Fibroblast of lung (primary cell): ENCODE measurements around the gene HDAC6. TPM values are rescaled to one million over a fixed set of nuclear protein-coding genes. Genes with fewer than 3 reads are reported as not detected.

Source experiments
- DNase-seq, 2 donors: peaks; one replicate each; pipeline versions ENCODE4 v3.0.0 to v3.0.0-alpha.2; 2010; ENCODE audit warnings: low read depth in 2 of 2
- H2AFZ ChIP-seq: 2 replicates; pipeline ENCODE4 v1.5.1; 2012; ENCODE audit warnings: low read length, control low read depth, inconsistent platforms
- H3K27ac ChIP-seq: 2 replicates; pipeline ENCODE4 v1.5.1; 2011; ENCODE audit warnings: low read length, control low read depth; ENCODE audit not compliant: insufficient read depth
- H3K27me3 ChIP-seq: 2 replicates; pipeline ENCODE4 v1.5.1; 2011; ENCODE audit warnings: mild to moderate bottlenecking, low read length; ENCODE audit not compliant: control insufficient read depth, insufficient read depth
- H3K36me3 ChIP-seq: 2 replicates; pipeline ENCODE4 v1.5.1; 2011; ENCODE audit warnings: low read length; ENCODE audit not compliant: control insufficient read depth, insufficient read depth
- H3K4me1 ChIP-seq: 2 replicates; pipeline ENCODE4 v1.5.1; 2011; ENCODE audit warnings: low read length; ENCODE audit not compliant: control insufficient read depth, insufficient read depth; ENCODE audit errors: extremely low read depth
- H3K4me2 ChIP-seq: 2 replicates; pipeline ENCODE4 v1.5.1; 2011; ENCODE audit warnings: low read length, control low read depth; ENCODE audit not compliant: insufficient read depth; ENCODE audit errors: extremely low read depth
- H3K4me3 ChIP-seq, 4 experiments: fragments of 200-600 bp in 1 of 4; sonication (generic) in 1 of 4; replicated peaks in 1 of 4; 2 replicates each; pipeline ENCODE4 v1.5.1; 2011 to 2016; ENCODE audit warnings: low read length in 4 of 4, low read depth in 3 of 4, mild to moderate bottlenecking in 3 of 4, control low read depth in 2 of 4, inconsistent platforms in 1 of 4, mixed read lengths in 1 of 4; ENCODE audit not compliant: insufficient read depth in 1 of 4; ENCODE audit errors: control extremely low read depth in 1 of 4
- H3K79me2 ChIP-seq: 2 replicates; pipeline ENCODE4 v1.5.1; 2012; ENCODE audit warnings: mild to moderate bottlenecking, low read length, inconsistent platforms; ENCODE audit not compliant: control insufficient read depth, insufficient read depth
- H3K9ac ChIP-seq: 2 replicates; pipeline ENCODE4 v1.5.1; 2011; ENCODE audit warnings: mild to moderate bottlenecking, low read length, control low read depth; ENCODE audit not compliant: insufficient read depth
- H3K9me3 ChIP-seq: 2 replicates; pipeline ENCODE4 v1.5.1; 2012; ENCODE audit warnings: low read depth, low read length; ENCODE audit not compliant: control insufficient read depth, insufficient read depth
- H4K20me1 ChIP-seq: 2 replicates; pipeline ENCODE4 v1.5.1; 2011; ENCODE audit warnings: low read length; ENCODE audit not compliant: control insufficient read depth, insufficient read depth; ENCODE audit errors: extremely low read depth
- CTCF ChIP-seq, 2 donors: IDR thresholded peaks in 1 of 2; conservative IDR thresholded peaks in 1 of 2; 1 replicate in 1 of 2; 2 replicates in 1 of 2; pipeline ENCODE4 v1.5.1; 2011 to 2012; ENCODE audit warnings: low read length in 2 of 2, control low read depth in 1 of 2, inconsistent platforms in 1 of 2, low read depth in 1 of 2, mild to moderate bottlenecking in 1 of 2
- EZH2 ChIP-seq: IDR thresholded peaks from 2 replicates; pipeline ENCODE4 v1.5.1; 2012; ENCODE audit warnings: low read length, control low read depth, mild to moderate bottlenecking; ENCODE audit errors: missing control alignments
- polyA minus RNA-seq: library from RNA; depleted of rRNA, polyadenylated mRNA; stranded (reverse); fragments of >200 nt; gene quantifications from 2 replicates; pipeline ENCODE4 v1.2.3, GENCODE V29; 2011; ENCODE audit warnings: low replicate concordance
- polyA plus RNA-seq, 2 donors: library from polyadenylated mRNA; depleted of rRNA in 1 of 2; stranded (reverse) in 1 of 2; unstranded in 1 of 2; fragments of >200 nt; gene quantifications; 2 replicates each; pipeline ENCODE4 v1.2.1, GENCODE V29; 2011 to 2012; ENCODE audit warnings: missing spikeins in 1 of 2
- total RNA-seq: library from RNA; depleted of rRNA; stranded (reverse); fragments of >200 nt; gene quantifications from 2 replicates; pipeline ENCODE4 v1.2.1, GENCODE V29; 2014

Gene HDAC6
- total RNA-seq (31.3 and 32.5 TPM in 2 replicates), polyA plus RNA-seq (18.0 and 20.0 TPM in 2 replicates), polyA minus RNA-seq (50.6 and 115 TPM in 2 replicates)
- polyA plus RNA-seq (2012) = 18.3 and 18.7 TPM in 2 replicates

GRCh38 chrX:48801280-48802088 is at the start of gene HDAC6:
Gene HDAC6 (plus strand): TSS chrX:48802067. CDS start chrX:48802693, 626 bp downstream.
- H3K9me3 ChIP-seq = no peaks in the 10 kb centered on the region
- no peaks in the 10 kb centered on the region for H4K20me1 ChIP-seq
- peak within 1 kb of the TSS; percentile 95 for H3K27ac ChIP-seq
- peak; percentile 98 for DNase-seq
- peak within 1 kb of the TSS; percentile 83 for H2AFZ ChIP-seq
- H3K4me2 ChIP-seq = peak within 1 kb of the TSS; percentile 98
- no peaks in the 10 kb centered on the region for H3K36me3 ChIP-seq
- no peaks in the 10 kb centered on the region for H3K79me2 ChIP-seq
- TF ChIP-seq EZH2 (no peak), CTCF (conservative IDR thresholded peaks at IDR 0.05 in 1 of 2, IDR thresholded peaks at IDR 0.05 in 1 of 2; ENCODE audit: low read depth in 1 of 2, low read length in 2 of 2) (no peak)
- peak within 1 kb of the TSS; percentile 60 to 89 (median 72) for H3K4me3 ChIP-seq
- no peaks in the 10 kb centered on the region for H3K4me1 ChIP-seq
- peak within 1 kb of the TSS; percentile 79 for H3K9ac ChIP-seq
- no peaks in the 10 kb centered on the region for H3K27me3 ChIP-seq

- Histone ChIP-seq H4K20me1 (no peaks in the 10 kb centered on the region), H3K36me3 (no peaks in the 10 kb centered on the region), H3K27ac (no peak overlapping the region), H3K9ac (no peak overlapping the region), H2AFZ (no peak overlapping the region), H3K4me3 (no peak overlapping the region), H3K4me2 (no peak overlapping the region), H3K27me3 (no peaks in the 10 kb centered on the region), H3K79me2 (no peaks in the 10 kb centered on the region), H3K9me3 (no peaks in the 10 kb centered on the region), H3K4me1 (no peaks in the 10 kb centered on the region)
- TF ChIP-seq CTCF (conservative IDR thresholded peaks at IDR 0.05 in 1 of 2, IDR thresholded peaks at IDR 0.05 in 1 of 2; ENCODE audit: low read depth in 1 of 2, low read length in 2 of 2) (no peak), EZH2 (no peak)
- DNase-seq = no peak
Measured at GRCh38 chrX:48752498-48752897, 49.4 kb upstream of the HDAC6 start.

- TF ChIP-seq CTCF (conservative IDR thresholded peaks at IDR 0.05 in 1 of 2, IDR thresholded peaks at IDR 0.05 in 1 of 2; ENCODE audit: low read depth in 1 of 2, low read length in 2 of 2) (no peak), EZH2 (no peak)
- Histone ChIP-seq H2AFZ (no peak overlapping the region), H3K9ac (no peak overlapping the region), H3K4me2 (no peak overlapping the region), H3K27me3 (no peaks in the 10 kb centered on the region), H3K79me2 (no peaks in the 10 kb centered on the region), H3K9me3 (no peaks in the 10 kb centered on the region), H3K36me3 (no peaks in the 10 kb centered on the region), H3K4me3 (no peak overlapping the region), H4K20me1 (no peaks in the 10 kb centered on the region), H3K27ac (no peak overlapping the region), H3K4me1 (no peaks in the 10 kb centered on the region)
- DNase-seq = no peak
Measured at GRCh38 chrX:48753708-48754228, 48.1 kb upstream of the HDAC6 start.
